NB4 (cell line): ENCODE measurements around the gene STK39.

Source experiments
- CTCF ChIP-seq: IDR thresholded peaks from one replicate; pipeline ENCODE4 v1.5.1; 2012; ENCODE audit warnings: low read depth, low read length
- MAX ChIP-seq: IDR thresholded peaks from 2 replicates; pipeline ENCODE4 v1.6.1; 2011; ENCODE audit warnings: low read depth, low read length
- MYC ChIP-seq: IDR thresholded peaks from 2 replicates; pipeline ENCODE4 v1.6.1; 2011; ENCODE audit warnings: low read depth, low read length
- POLR2A ChIP-seq: IDR thresholded peaks from 2 replicates; pipeline ENCODE4 v1.6.1; 2011; ENCODE audit warnings: mild to moderate bottlenecking; ENCODE audit not compliant: insufficient read length; ENCODE audit errors: extremely low read depth

- TF ChIP-seq CTCF (no peak), POLR2A (no peak), MAX (no peak), MYC (no peak)
These were observed 160.0 kb downstream of the STK39 start for GRCh38 chr2:168087401-168087800.
